H9 (cell line): ENCODE measurements around the gene EFHD1. TPM values are rescaled to one million over a fixed set of nuclear protein-coding genes. Genes with fewer than 3 reads are reported as not detected.

ENCODE experiments used
- DNase-seq: peaks from one replicate; pipeline ENCODE4 v3.0.0-alpha.2; 2017
- H2AFZ ChIP-seq: one replicate; pipeline ENCODE4 v1.6.1; 2013; ENCODE audit warnings: mild to moderate bottlenecking, low read length, control low read depth, moderate library complexity
- H2AK5ac ChIP-seq: 2 replicates; pipeline ENCODE4 v1.6.1; 2013; ENCODE audit warnings: low read length, control low read depth, mixed read lengths; ENCODE audit not compliant: insufficient read length
- H2BK120ac ChIP-seq: one replicate; pipeline ENCODE4 v1.6.1; 2013; ENCODE audit warnings: low read depth, mild to moderate bottlenecking, low read length, control low read depth, inconsistent platforms; ENCODE audit not compliant: poor library complexity, severe bottlenecking
- H2BK12ac ChIP-seq: 2 replicates; pipeline ENCODE4 v1.6.1; 2013; ENCODE audit warnings: low read length, control low read depth, mixed read lengths, low read depth; ENCODE audit not compliant: insufficient read length
- H2BK15ac ChIP-seq: 2 replicates; pipeline ENCODE4 v1.6.1; 2013; ENCODE audit warnings: low read depth, low read length, control low read depth
- H2BK20ac ChIP-seq: one replicate; pipeline ENCODE4 v1.6.1; 2013; ENCODE audit warnings: low read depth, mild to moderate bottlenecking, low read length, control low read depth, inconsistent platforms; ENCODE audit not compliant: poor library complexity, severe bottlenecking
- H2BK5ac ChIP-seq: 2 replicates; pipeline ENCODE4 v1.6.1; 2013; ENCODE audit warnings: low read length, control low read depth, mixed read lengths; ENCODE audit not compliant: insufficient read length
- H3K14ac ChIP-seq: 2 replicates; pipeline ENCODE4 v1.6.1; 2013; ENCODE audit warnings: low read length, control low read depth; ENCODE audit not compliant: insufficient read depth
- H3K18ac ChIP-seq: 2 replicates; pipeline ENCODE4 v1.6.1; 2013; ENCODE audit warnings: low read depth, mild to moderate bottlenecking, mixed read lengths, low read length, control low read depth; ENCODE audit not compliant: insufficient read length
- H3K23ac ChIP-seq: 2 replicates; pipeline ENCODE4 v1.6.1; 2013; ENCODE audit warnings: low read length, control low read depth, mixed read lengths, low read depth; ENCODE audit not compliant: insufficient read length
- H3K23me2 ChIP-seq: 2 replicates; pipeline ENCODE4 v1.6.1; 2013; ENCODE audit warnings: low read depth, mild to moderate bottlenecking, mixed read lengths, low read length, control low read depth; ENCODE audit not compliant: insufficient read length, poor library complexity, severe bottlenecking
- H3K27ac ChIP-seq: 2 replicates; pipeline ENCODE4 v1.5.1; 2013; ENCODE audit warnings: low read length, control low read depth, mixed read lengths, low read depth; ENCODE audit not compliant: insufficient read length
- H3K27me3 ChIP-seq: 2 replicates; pipeline ENCODE4 v1.6.1; 2013; ENCODE audit warnings: low read length, control low read depth, inconsistent platforms; ENCODE audit not compliant: insufficient read depth
- H3K4ac ChIP-seq: 2 replicates; pipeline ENCODE4 v1.6.1; 2013; ENCODE audit warnings: low read depth, mild to moderate bottlenecking, control low read depth, inconsistent platforms, low read length, moderate library complexity
- H3K4me1 ChIP-seq: 2 replicates; pipeline ENCODE4 v1.6.1; 2013; ENCODE audit warnings: low read length, control low read depth, inconsistent platforms; ENCODE audit not compliant: insufficient read depth
- H3K4me2 ChIP-seq: 2 replicates; pipeline ENCODE4 v1.6.1; 2013; ENCODE audit warnings: low read length, control low read depth, mixed read lengths; ENCODE audit not compliant: insufficient read length, insufficient read depth
- H3K56ac ChIP-seq: 2 replicates; pipeline ENCODE4 v1.6.1; 2013; ENCODE audit warnings: low read depth, mild to moderate bottlenecking, mixed read lengths, low read length, control low read depth; ENCODE audit not compliant: insufficient read length
- H3K79me1 ChIP-seq: 2 replicates; pipeline ENCODE4 v1.6.1; 2013; ENCODE audit warnings: low read depth, mild to moderate bottlenecking, moderate library complexity, low read length, control low read depth, inconsistent platforms; ENCODE audit not compliant: insufficient read depth, poor library complexity, severe bottlenecking
- H3K79me2 ChIP-seq: 2 replicates; pipeline ENCODE4 v1.6.1; 2013; ENCODE audit warnings: low read length, control low read depth, inconsistent platforms; ENCODE audit not compliant: insufficient read depth
- H3K9ac ChIP-seq: 2 replicates; pipeline ENCODE4 v1.6.1; 2013; ENCODE audit warnings: low read length, control low read depth, mixed read lengths; ENCODE audit not compliant: insufficient read length; ENCODE audit errors: extremely low read depth
- H3K9me3 ChIP-seq: one replicate; pipeline ENCODE4 v1.6.1; 2013; ENCODE audit warnings: low read depth, low read length, inconsistent platforms; ENCODE audit not compliant: control insufficient read depth
- H3T11ph ChIP-seq: one replicate; pipeline ENCODE4 v1.6.1; 2013; ENCODE audit warnings: mild to moderate bottlenecking, low read length, control low read depth, inconsistent platforms
- H4K20me1 ChIP-seq: one replicate; pipeline ENCODE4 v1.6.1; 2013; ENCODE audit not compliant: control insufficient read depth, insufficient read length, insufficient read depth
- H4K5ac ChIP-seq: 2 replicates; pipeline ENCODE4 v1.6.1; 2013; ENCODE audit warnings: low read depth, mild to moderate bottlenecking, mixed read lengths, low read length, control low read depth; ENCODE audit not compliant: insufficient read length
- H4K8ac ChIP-seq: replicated peaks from 2 replicates; pipeline ENCODE4 v1.6.1; 2013; ENCODE audit warnings: low read length, control low read depth, mixed read lengths, low read depth; ENCODE audit not compliant: insufficient read length
- H4K91ac ChIP-seq: 2 replicates; pipeline ENCODE4 v1.6.1; 2013; ENCODE audit warnings: low read depth, mild to moderate bottlenecking, moderate library complexity, mixed read lengths, low read length, control low read depth; ENCODE audit not compliant: insufficient read length
- H3K27ac Mint-ChIP-seq, 3 experiments: 2 replicates in 2 of 3; 3 replicates in 1 of 3; pipeline ENCODE4 v1.8.0; 2020 to 2021; ENCODE audit warnings: mixed read lengths in 3 of 3, mild to moderate bottlenecking in 1 of 3, moderate library complexity in 1 of 3
- H3K27me3 Mint-ChIP-seq: 2 replicates; pipeline ENCODE4 v1.8.0; 2021; ENCODE audit warnings: low read depth, mild to moderate bottlenecking, moderate library complexity, mixed read lengths
- H3K36me3 Mint-ChIP-seq, 3 experiments: 2 replicates in 2 of 3; 3 replicates in 1 of 3; pipeline ENCODE4 v1.8.0; 2020 to 2021; ENCODE audit warnings: low read depth in 3 of 3, mixed read lengths in 3 of 3; ENCODE audit not compliant: insufficient read depth in 1 of 3
- H3K4me1 Mint-ChIP-seq, 2 experiments: 2 replicates each; pipeline ENCODE4 v1.8.0; 2020; ENCODE audit warnings: mixed read lengths in 2 of 2
- H3K4me3 Mint-ChIP-seq, 2 experiments: 2 replicates in 1 of 2; 3 replicates in 1 of 2; pipeline ENCODE4 v1.8.0; 2020 to 2021; ENCODE audit warnings: mild to moderate bottlenecking in 2 of 2, mixed read lengths in 2 of 2, moderate library complexity in 1 of 2
- H3K9me3 Mint-ChIP-seq, 2 experiments: 2 replicates in 1 of 2; 3 replicates in 1 of 2; pipeline ENCODE4 v1.8.0; 2020; ENCODE audit warnings: mild to moderate bottlenecking in 2 of 2, mixed read lengths in 2 of 2, moderate library complexity in 1 of 2
- CTCF ChIP-seq: fragments of 200-600 bp; sonication (generic); conservative IDR thresholded peaks from 3 replicates; pipeline ENCODE4 v1.8.0; 2021; ENCODE audit warnings: antibody characterized with exemption, mild to moderate bottlenecking
- WGBS: extraction: QIAGEN DNeasy Blood & Tissue Kit; methylation state at CpG from one replicate; pipeline ENCODE4 v1.1.7; 2013; ENCODE audit warnings: missing lambda C conversion rate, low lambda C conversion rate, mixed read lengths; ENCODE audit not compliant: insufficient read length; ENCODE audit errors: extremely low coverage; 5-methylcytosine and 5-hydroxymethylcytosine counted together
- total RNA-seq: library from RNA; stranded (reverse); gene quantifications from 2 replicates; pipeline ENCODE4 v1.2.1, GENCODE V29; 2021

EFHD1 gene
- total RNA-seq, 1 experiment from 2014 or later = 2.8 TPM

GRCh38 chr2:232603283-232603682 is 30.1 kb upstream of the EFHD1 start:
- H4K8ac ChIP-seq = no peak overlapping the region
- no peak overlapping the region for H3K27ac ChIP-seq
- H3T11ph ChIP-seq = no peak overlapping the region
- H3K27me3 ChIP-seq = no peaks in the 10 kb centered on the region
- no CpG with 5 or more reads among the region's 3 CpGs for WGBS
- no peaks in the 10 kb centered on the region for H3K9me3 ChIP-seq
- H2BK12ac ChIP-seq = no peak overlapping the region
- H2BK15ac ChIP-seq = no peak overlapping the region
- H3K36me3 Mint-ChIP-seq = no peaks in the 10 kb centered on the region
- no peak overlapping the region for H3K14ac ChIP-seq
- no peak overlapping the region for H3K9ac ChIP-seq
- no peak for TF ChIP-seq CTCF
- H4K91ac ChIP-seq = no peak overlapping the region
- no peak overlapping the region for H2BK20ac ChIP-seq
- no peaks in the 10 kb centered on the region for H4K20me1 ChIP-seq
- no peak overlapping the region for H3K18ac ChIP-seq
- H3K23me2 ChIP-seq = peaks cover 3% of the 10 kb centered on the region
- H2AFZ ChIP-seq = no peak overlapping the region
- no peaks in the 10 kb centered on the region for H3K9me3 Mint-ChIP-seq
- H3K23ac ChIP-seq = no peak overlapping the region
- no peak overlapping the region for H3K4me3 Mint-ChIP-seq
- no peak overlapping the region for H3K56ac ChIP-seq
- no peak overlapping the region for H2AK5ac ChIP-seq
- H3K4ac ChIP-seq = no peak overlapping the region
- H3K27me3 Mint-ChIP-seq = peaks cover 11% of the 10 kb centered on the region
- H2BK120ac ChIP-seq = no peak overlapping the region
- H3K27ac Mint-ChIP-seq = no peak overlapping the region
- H4K5ac ChIP-seq = no peak overlapping the region
- H3K79me2 ChIP-seq = no peaks in the 10 kb centered on the region
- DNase-seq = no peak
- H3K4me2 ChIP-seq = no peak overlapping the region
- H2BK5ac ChIP-seq = no peak overlapping the region
- H3K79me1 ChIP-seq = no peaks in the 10 kb centered on the region
- H3K4me1 Mint-ChIP-seq = peaks cover 0 to 7% of the 10 kb centered on the region in 2 experiments; a peak in 2 of 4 replicates
- H3K4me1 ChIP-seq = no peaks in the 10 kb centered on the region
